ENCODE measurements around the gene ERN2. TPM values are rescaled to one million over a fixed set of nuclear protein-coding genes. Genes with fewer than 3 reads are reported as not detected.

Gene ERN2
- total RNA-seq, 1 experiment from 2014 or later = not detected

DNA sequence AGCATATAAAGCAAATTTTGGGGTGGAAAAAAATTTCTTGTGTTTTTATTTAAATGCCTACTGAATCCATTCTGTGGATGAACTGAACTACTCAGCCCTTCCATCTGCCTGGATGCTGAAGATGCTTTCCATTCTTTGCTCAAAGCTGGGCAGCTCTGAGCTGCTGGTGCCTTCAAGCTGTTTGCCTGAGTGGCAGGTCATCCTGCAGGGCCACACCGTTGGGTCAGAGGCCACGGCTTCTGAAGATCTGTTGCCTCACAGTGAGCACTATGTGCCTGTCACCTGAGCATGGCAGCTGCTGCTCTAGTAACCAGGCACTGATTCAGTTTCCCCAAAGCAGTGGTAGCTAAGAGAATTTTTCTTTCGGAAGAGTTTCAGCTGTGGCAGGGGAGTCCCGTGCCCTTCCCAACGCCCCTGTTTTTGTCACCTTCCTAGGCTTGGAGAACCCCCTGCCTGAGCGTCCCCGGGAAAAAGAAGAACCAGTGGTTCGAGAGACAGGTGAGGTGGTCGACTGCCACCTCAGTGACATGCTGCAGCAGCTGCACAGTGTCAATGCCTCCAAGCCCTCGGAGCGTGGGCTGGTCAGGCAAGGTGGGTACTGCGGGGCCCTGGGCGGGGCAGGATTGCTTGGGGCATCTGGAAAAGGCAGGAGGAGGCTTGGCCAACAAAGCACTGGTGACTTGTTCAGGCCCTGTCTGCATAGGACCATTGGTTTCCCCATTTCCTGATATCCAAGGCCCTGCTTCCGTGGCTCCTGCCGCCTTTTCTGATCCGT is 25.8 kb downstream of the ERN2 start:
- DNase-seq (ENCODE audit: low spot score) = no peak

DNA sequence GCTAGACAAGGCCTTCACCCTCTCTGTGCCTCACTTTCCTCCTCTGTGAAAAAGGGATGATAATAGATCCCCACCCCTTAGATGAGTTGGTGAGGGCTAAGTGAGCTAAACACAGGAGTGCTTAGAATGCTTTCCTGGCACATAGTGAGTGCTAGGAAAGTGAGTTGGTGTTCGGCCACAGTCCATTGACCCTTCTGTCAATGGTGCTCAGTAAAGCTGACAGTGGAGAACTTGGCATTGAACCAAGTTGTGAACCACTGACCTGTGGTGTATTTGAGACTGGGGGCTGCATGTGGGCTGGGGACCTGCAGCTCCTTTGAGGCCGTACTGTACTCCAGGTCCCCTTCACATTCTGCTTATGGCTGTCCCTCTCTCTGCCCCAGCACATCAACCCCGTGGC is 29.5 kb downstream of the ERN2 start:
- no peak for DNase-seq (ENCODE audit: low spot score)

DNA sequence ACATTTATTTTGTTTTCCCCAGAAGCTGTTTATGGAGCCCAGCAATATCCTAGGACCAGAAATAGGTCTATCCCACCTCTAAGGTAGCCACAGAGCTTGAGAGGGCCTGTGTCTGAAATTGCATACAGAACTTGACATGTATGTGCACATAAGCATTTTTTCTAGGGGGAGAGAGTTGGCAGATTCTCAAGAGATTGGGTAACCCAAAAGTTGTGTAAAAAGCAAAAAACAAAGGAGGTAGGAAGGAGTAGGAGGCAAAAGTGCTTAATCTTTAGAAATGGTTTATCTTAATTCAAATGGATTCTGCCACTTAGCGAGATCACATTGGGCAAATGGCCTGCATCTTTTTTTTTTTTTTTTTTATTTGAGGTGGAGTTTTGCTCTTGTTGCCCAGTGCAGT is 30.8 kb downstream of the ERN2 start:
- no peak for DNase-seq (ENCODE audit: low spot score)

DNA sequence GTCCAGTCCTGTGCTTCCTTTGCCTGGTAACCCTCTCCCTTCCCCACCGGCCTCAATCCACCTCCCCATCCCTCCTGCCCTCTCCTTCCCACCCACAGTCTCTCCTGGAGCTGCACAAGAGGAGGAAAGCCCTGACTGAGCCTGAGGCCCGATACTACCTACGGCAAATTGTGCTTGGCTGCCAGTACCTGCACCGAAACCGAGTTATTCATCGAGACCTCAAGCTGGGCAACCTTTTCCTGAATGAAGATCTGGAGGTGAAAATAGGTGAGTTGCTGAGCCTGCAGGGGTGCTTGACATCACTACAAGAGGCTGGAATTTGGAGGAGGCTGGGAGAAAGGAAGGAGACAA is 33.1 kb downstream of the ERN2 start:
- no peak for DNase-seq (ENCODE audit: low spot score)

DNA sequence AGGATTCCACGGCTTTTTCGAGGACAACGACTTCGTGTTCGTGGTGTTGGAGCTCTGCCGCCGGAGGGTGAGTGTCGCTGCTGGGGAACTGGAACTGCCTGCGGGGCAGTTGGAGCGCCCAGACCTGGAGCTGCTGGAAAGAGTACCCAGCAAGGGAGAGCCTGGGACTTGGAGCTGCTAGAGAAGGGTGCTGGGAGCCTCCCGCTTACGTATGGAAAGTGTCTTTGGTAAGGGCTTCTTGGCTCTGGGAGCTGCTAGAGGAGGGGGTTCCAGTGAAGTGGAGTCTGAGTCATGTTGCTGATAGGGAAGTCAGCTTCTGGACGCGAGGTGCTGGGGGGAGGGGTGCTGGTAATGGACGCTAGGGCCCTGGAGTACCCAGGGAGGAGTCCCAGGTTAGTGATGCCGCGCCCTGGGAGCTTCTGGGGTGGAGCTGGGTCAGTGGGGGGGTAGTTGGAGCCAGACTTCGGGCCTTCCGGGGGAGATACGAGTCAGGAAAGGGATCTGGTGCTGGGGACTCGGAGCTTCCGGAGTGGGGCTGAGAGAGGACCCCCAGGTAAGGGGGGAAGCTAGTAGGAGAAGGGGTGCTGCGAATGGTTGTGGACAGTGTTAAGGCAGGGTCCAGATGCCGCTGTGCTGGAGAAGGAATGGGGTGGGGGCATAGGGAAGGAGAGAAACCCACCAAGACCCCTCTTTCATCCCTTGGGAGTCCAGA is 33.6 kb downstream of the ERN2 start:
- peak; percentile 45 for DNase-seq (ENCODE audit: low spot score)

DNA sequence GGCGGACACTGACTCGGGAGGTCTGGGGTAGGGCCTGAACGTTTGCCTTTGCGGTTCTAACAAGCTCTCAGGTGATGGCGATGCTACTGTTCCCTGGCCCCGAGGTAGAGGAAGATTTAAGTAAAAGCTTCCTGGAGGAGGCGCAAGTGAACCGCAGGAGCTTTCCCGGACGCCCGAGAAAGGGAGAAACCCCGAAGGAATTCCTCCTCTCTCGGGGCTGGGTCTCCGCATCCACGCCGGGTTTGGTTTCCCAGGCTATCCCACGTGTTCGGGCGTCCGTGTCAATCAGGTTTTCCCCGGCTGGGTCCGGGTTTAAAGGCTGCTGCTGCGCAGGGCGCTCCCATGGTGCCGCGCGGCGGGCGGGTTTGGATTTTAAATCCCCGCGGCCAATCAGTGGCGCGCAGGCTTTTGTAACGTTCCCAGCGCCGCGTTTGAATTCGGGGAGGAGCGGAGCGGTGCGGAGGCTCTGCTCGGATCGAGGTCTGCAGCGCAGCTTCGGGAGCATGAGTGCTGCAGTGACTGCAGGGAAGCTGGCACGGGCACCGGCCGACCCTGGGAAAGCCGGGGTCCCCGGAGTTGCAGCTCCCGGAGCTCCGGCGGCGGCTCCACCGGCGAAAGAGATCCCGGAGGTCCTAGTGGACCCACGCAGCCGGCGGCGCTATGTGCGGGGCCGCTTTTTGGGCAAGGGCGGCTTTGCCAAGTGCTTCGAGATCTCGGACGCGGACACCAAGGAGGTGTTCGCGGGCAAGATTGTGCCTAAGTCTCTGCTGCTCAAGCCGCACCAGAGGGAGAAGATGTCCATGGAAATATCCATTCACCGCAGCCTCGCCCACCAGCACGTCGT is 34.4 kb downstream of the ERN2 start, which contains the start of gene PLK1:
Gene PLK1 (plus strand): TSS at position 460 of the 844 bp plus-strand sequence. CDS start 44 bp downstream, at position 504.
- peak; percentile 71 for DNase-seq (ENCODE audit: low spot score)

DNA sequence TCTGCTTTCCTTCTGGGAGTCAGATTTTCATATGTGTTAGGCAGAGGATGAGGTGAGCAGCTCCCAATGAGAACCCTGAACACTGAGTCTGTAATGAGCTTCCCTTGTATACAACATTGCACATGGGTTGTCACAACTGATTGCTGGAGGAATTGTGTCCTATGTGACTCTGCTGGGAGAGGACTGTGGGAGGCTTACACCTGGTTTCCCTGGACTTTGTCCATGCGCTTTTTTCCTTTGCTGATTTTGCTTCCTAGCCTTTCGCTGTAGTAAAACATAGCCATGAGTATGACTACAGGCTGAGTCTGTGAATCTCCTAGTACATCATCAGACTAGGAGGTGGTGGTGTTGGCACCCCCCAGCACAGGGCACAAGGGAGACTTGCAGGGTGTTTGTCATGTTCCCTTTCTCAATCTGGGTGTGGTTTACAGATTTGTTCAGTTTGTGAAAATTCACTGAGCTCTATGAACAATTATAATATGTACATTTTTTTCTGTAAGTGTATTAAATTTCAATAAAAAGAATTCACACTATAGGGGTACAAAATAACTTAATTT is 36.0 kb downstream of the ERN2 start:
- no peak for DNase-seq (ENCODE audit: low spot score)

DNA sequence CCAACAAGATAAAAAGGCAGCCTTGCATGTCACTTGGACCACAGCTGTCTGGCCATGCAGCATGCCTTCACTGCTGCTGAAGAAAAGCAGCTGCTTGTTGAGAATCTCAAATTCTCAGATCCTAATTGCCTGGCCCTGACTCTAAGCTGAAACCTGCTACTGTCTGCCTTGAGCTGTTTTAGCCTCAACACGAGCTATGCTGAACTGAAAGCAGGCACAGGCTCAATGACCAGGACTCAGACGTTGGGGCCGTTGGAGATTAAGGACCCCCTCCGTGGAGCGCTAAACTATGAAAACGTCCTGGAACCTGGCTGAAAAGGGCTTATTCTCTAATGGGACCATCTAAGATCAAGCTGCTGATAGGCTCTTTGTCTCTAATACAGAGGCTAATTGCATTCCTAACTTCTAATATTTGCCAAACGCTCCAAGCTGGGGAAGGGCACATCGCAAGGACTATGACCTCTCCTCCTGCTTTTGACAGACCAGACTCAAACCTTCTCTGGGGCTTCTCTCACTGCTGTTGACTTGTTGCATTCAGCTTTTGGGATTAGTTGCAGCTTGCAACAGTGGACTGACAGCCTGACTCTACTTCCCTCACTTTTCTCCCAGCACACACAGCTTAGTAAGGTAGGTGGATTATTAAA is 38.9 kb downstream of the ERN2 start:
- DNase-seq (ENCODE audit: low spot score) = no peak

DNA sequence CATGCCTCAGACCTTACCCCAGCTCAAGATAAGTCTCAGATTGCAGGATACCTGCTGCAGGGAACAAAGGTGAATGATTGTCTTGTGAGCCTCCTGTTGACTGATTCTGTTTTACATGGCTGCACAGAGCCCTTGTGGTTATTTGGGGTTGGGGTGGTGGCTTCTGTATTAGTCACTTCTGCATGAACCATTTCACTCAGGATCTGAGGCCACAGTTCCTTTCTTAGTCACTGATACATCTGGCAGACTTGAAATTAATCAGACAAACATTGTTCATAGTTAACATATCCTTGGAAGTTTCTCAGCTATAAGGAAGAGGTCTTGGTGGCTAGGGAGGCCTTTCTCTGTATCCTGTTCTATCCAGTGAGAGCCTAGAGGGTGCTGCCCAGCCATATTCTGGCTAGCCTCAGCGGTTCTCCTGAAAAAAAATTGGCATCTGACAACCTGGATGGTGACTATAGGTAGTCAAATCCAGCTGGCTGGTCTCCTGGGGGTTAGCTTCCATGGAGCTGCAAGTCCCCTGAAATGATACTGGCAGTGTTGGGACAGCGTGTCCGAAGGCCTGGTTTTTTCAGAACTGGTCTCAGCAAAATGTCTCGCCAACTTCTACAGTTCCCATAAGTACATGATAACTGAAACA is 42.8 kb downstream of the ERN2 start:
- peak; percentile 63 for DNase-seq (ENCODE audit: low spot score)

DNA sequence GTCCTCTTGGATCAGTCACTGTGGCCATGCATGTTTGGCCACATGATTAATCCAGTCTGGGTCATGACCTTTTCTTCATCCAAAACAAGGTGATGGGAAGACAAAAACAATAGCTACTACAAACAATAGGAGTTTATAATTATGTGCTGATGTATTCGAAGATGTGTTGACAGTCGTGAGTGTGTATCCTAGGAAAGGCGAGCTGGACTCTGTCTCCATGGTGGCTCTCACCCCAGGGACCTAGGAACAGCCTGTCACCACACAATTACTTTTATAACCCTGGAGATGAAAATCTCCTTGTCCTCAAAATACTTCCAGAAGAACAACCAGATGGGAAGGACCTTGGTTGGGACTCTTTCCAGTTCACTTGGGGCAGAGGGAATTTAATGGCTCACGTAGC is 44.1 kb downstream of the ERN2 start:
- DNase-seq (ENCODE audit: low spot score) = no peak

DNA sequence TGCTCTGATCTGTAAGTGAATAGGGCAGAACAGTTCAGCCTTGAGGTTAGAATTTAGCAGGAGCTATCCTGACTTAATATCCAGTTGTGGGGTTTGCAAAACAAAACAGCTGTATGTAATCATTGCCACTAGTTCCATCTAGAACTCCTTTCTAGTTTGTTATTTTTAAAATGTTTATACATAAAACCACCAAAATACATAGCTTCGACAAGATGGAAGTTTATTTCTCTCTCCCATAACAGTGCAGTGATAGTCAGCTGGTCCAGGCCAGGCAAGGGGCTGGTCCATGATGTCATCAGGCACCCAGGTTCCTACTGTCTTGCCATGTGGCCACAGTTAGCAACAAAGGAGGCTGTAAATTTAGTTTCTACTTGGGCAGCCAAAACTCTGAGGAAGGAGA is 44.8 kb downstream of the ERN2 start:
- DNase-seq (ENCODE audit: low spot score) = no peak

DNA sequence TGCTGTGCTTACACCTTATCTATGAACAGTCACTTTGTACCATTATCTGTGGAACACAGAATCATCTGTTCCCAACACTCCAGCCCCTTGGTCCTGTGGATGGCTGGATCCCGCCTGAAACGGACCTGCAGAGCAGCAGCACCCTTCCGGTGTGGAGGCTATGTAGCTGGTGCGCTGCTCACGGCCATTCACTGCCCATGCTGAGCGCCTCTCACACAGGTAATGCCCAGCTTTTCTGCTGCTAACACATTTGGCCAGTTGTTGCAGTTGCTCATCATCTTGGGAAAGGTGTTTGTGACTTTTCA is 45.7 kb downstream of the ERN2 start:
- no peak for DNase-seq (ENCODE audit: low spot score)

DNA sequence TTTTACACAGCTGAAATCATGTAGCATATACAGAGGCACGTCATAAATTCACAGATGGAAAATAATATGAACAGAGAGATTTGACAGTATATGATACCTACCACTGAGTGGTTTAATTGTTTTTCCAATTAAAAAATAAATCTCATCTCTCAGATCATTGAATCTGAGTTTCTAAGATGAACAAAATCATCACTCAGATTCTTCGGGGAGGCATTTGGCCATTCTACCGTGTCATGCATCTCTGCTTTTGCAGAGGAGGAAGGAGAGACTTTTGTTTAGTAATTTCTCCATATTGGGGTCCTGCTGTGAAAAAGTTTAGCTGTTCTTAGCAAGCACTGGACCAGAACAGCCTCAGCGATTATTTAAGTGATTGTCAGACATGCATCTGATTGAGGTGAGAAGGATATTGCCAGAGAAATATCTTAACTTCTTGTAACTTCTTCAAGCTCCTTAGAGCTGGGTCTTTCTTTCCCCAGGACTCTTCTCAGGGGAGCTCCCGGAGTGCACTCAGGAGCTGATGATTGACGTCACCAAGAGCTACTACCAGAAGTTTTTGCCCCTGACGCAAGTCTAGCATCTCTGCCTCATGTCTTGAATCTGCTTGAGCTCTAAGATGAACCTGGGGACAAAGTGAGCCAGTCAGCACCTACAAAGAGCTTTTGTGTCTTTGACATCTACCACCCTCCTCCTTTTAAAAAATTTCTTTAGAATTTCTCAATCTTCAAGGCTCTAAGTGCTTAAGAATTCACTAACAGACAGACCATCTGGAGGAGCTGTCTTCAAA is 46.3 kb downstream of the ERN2 start:
- DNase-seq (ENCODE audit: low spot score) = no peak

DNA sequence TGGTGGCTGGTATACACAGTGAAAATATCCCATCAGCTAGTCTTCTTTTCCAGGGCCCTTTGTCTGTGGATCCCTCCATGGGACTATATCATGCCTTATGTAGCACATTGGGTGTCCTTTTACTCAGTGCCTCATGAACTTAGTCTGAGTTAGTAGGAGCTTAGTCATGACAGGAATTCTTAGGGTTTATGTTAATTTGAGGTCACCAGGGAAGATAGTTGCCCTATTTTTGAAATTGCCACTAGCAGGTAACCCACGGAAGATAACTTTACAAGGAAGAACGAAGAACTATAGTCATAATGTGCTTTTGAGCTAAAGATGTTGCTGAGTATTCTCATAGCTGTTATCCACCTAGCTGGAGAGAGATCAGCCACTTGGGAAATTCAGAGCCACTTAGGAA is 49.1 kb downstream of the ERN2 start:
- DNase-seq (ENCODE audit: low spot score) = no peak

DNA sequence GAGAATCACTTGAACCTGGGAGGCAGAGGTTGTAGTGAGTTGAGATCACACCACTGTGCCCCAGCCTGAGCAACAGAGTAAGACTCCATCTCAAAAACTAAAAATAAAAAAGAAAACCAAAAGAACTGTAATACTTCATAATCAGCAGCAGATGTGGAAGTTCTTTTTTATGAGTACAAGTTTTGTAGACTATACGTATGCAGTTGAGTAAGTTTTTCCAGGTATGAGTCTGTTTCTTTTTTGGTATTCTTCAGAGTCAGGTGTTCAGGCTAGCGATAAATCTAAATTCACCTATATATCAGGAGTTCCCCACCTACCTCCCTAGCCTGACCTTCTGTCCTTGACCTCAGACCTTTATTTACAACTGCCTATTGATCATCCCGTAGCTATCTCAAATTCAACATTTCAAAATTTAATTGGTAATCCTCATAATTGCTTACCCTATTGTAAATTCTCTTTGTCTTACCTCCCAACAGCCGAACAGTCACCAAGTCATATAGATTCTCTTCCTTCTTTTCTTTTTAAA is 61.0 kb downstream of the ERN2 start:
- DNase-seq (ENCODE audit: low spot score) = no peak

DNA sequence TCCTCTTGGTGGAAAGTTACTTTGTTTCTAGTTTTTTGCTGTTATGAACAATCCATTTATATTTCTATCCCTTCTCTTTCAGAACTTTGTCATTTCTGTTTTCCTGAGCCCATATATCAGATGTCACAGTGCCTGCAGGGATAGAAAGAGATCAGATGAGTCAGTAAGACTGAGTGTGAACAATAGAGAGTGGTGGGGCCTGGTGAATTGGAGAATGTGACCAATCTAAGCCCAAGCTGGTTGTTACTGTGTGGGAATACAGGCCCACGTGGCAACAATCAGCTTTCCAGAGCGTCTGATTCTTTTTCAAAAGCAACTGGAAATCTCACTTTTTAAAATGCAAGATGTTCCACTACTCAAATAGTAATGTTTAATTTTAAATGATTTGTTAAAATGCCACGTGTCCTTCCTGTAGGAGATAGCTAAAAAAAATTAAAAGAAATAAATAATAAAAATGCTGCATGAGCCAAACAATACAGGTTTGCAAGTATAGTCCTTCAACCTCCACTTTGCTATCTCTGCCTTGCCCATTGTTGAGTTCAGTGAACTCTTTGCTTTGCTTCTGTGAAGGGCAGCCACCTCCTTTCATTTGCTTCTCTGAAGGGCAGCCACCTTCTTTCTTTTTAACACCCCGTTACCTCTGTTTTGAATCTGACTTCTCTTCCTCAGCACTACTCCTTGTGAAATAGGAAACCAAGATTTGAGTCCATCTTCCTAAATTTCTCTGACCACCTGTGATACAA is 62.2 kb downstream of the ERN2 start:
- DNase-seq (ENCODE audit: low spot score) = no peak

DNA sequence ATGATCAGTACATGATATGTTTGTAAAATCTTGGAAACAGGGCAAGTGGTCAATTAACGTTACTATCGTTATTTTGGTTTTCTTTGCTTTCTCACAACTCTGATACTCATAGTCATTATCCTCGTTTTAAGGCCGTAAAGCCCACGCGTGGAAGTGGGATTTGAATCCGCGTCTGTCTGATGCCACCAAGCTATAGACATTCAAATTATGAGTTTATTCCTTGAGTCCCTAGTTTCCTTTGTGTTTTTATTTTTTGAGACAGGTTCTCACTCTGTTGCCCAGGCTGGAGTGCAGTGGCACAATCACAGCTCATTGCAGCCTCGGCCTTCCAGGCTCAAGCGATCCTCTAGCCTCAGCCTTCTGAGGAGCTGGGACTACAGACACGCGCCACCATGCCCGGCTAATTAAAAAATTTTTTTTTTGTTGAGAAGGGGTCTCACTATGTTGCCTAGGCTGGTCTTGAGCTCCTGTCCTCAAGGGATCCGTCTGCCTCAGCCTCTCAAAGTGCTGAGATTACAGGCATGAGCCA is 70.7 kb downstream of the ERN2 start:
- no peak for DNase-seq (ENCODE audit: low spot score)

DNA sequence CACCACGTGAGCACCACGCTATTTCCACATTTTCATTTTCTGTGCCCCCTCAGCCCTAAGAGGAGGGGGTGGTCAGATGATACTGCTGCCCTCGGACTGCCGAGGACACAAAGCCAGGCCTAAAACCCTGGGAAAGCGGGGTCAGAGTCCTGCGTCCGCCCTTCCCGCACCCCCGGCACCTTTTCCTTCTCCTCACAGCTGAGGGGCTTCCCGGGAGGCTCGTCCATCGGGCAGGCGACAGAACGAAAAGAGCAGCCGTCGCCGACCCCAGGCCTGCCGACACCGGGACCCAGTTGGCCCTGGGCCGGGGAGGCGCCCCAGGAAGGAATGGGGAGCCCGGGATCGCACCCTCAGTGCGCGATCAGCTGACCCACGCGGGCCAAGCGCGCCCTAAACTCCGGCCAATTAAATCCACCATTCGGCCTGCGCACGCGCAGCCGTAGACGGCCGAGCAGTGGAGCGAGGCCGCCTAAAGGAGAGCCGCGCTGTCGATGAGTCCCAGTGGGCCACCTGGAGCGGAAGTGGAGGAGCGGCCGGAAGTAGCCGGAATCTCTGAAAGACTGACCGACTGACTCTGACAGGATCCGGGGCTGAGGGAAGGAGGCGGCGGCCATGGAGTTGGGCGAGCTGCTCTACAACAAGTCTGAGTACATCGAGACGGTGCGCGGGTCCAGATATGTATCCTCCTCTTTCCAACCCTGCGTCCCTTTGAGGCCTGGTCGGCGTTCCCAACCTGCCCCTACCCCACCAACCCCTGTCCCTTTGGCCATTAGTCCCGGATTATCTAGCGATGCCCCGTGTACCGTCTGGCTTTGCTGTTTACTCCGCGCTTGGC is 71.9 kb downstream of the ERN2 start, which contains the start of the genes DCTN5 and PALB2:
Gene DCTN5 (plus strand): TSS at position 536 of the 835 bp plus-strand sequence. CDS start 77 bp downstream, at position 613.
Gene PALB2 (minus strand): TSS at position 380 of the 835 bp plus-strand sequence. CDS start 153 bp downstream, at position 227.
- DNase-seq (ENCODE audit: low spot score) = peak; percentile 84

Measured in A172 (cell line).